SK-N-SH treated with all-trans-retinoic acid at 6 μM for 48 hours (cell line): ENCODE data around the gene PIR.

Experiments
- ATAC-seq: fragments of 200-7000 bp; cut with Tn5 transposase; 3 replicates; pipeline ENCODE4 v1.9.1; 2020; ENCODE audit warnings: mild to moderate bottlenecking, moderate library complexity
- BACH2 ChIP-seq: fragments of 250-450 bp; sonication (Bioruptor Pico); IDR thresholded peaks from 2 replicates; pipeline ENCODE4 v1.9.0; 2021; ENCODE audit warnings: mild to moderate bottlenecking, borderline replicate concordance
- CREB5 ChIP-seq: fragments of 250-450 bp; sonication (Bioruptor Pico); IDR thresholded peaks from 2 replicates; pipeline ENCODE4 v1.5.1; 2020; ENCODE audit warnings: low read depth, mild to moderate bottlenecking, moderate library complexity
- CSDC2 ChIP-seq: fragments of 250-450 bp; sonication (Bioruptor Pico); IDR thresholded peaks from 2 replicates; pipeline ENCODE4 v1.5.0; 2020; ENCODE audit warnings: mild to moderate bottlenecking, moderate library complexity
- CSRNP3 ChIP-seq: fragments of 250-450 bp; sonication (Bioruptor Pico); IDR thresholded peaks from 2 replicates; pipeline ENCODE4 v1.5.1; 2021; ENCODE audit warnings: mild to moderate bottlenecking, moderate library complexity
- ESRRG ChIP-seq: fragments of 250-450 bp; sonication (Bioruptor Pico); IDR thresholded peaks from 2 replicates; pipeline ENCODE4 v1.6.1; 2021; ENCODE audit warnings: mild to moderate bottlenecking
- ISL1 ChIP-seq: fragments of 250-450 bp; sonication (Bioruptor Pico); IDR thresholded peaks from 2 replicates; pipeline ENCODE4 v2.1.2; 2022; ENCODE audit warnings: mild to moderate bottlenecking, moderate library complexity
- PATZ1 ChIP-seq: fragments of 250-450 bp; sonication (Bioruptor Pico); IDR thresholded peaks from 2 replicates; pipeline ENCODE4 v1.8.0; 2020; ENCODE audit warnings: mild to moderate bottlenecking, moderate library complexity, borderline replicate concordance
- POU6F1 ChIP-seq: fragments of 250-450 bp; sonication (Bioruptor Pico); IDR thresholded peaks from 2 replicates; pipeline ENCODE4 v1.8.0; 2021; ENCODE audit warnings: low read depth, mild to moderate bottlenecking, moderate library complexity, borderline replicate concordance
- SNAI2 ChIP-seq: fragments of 250-450 bp; sonication (Bioruptor Pico); IDR thresholded peaks from 2 replicates; pipeline ENCODE4 v1.5.0; 2020; ENCODE audit warnings: mild to moderate bottlenecking, moderate library complexity
- TCF4 ChIP-seq: fragments of 250-450 bp; sonication (Bioruptor Pico); IDR thresholded peaks from 2 replicates; pipeline ENCODE4 v1.8.0; 2021; ENCODE audit warnings: mild to moderate bottlenecking, moderate library complexity, borderline replicate concordance
- TOX ChIP-seq: fragments of 250-450 bp; sonication (Bioruptor Pico); IDR thresholded peaks from 2 replicates; pipeline ENCODE4 v1.8.0; 2021; ENCODE audit warnings: mild to moderate bottlenecking, moderate library complexity, borderline replicate concordance
- TSHZ2 ChIP-seq: fragments of 250-450 bp; sonication (Bioruptor Pico); IDR thresholded peaks from 2 replicates; pipeline ENCODE4 v1.5.0; 2020; ENCODE audit warnings: mild to moderate bottlenecking, moderate library complexity
- ZFP3 ChIP-seq: fragments of 250-450 bp; sonication (Bioruptor Pico); IDR thresholded peaks from 2 replicates; pipeline ENCODE4 v1.5.0; 2020; ENCODE audit warnings: mild to moderate bottlenecking, moderate library complexity
- ZFP30 ChIP-seq: fragments of 450-650 bp; formaldehyde crosslinking; IDR thresholded peaks from 2 replicates; pipeline ENCODE4 v1.5.0; 2022; ENCODE audit warnings: mild to moderate bottlenecking, moderate library complexity
- ZNF565 ChIP-seq: fragments of 450-650 bp; formaldehyde crosslinking; conservative IDR thresholded peaks from 2 replicates; pipeline ENCODE4 v1.5.0; 2020; ENCODE audit warnings: low read depth, mild to moderate bottlenecking, moderate library complexity
- ZNF70 ChIP-seq: fragments of 450-650 bp; formaldehyde crosslinking; IDR thresholded peaks from 2 replicates; pipeline ENCODE4 v1.5.0; 2020; ENCODE audit warnings: mild to moderate bottlenecking, moderate library complexity
- ZNF8 ChIP-seq: fragments of 450-650 bp; formaldehyde crosslinking; IDR thresholded peaks from 2 replicates; pipeline ENCODE4 v1.5.0; 2020; ENCODE audit warnings: mild to moderate bottlenecking, moderate library complexity

Gene PIR

GRCh38 chrX:15464704-15465103, 28.4 kb downstream of the PIR start:
- peak; percentile 40 for ATAC-seq
- no peak for TF ChIP-seq ESRRG
- no peak for TF ChIP-seq ISL1 (CRISPR knock-in tag)
- no peak for TF ChIP-seq CSRNP3
- no peak for TF ChIP-seq ZFP30 (CRISPR knock-in tag)

GRCh38 chrX:15451913-15452312, 41.2 kb downstream of the PIR start:
- TF ChIP-seq ISL1 (CRISPR knock-in tag) = peak; percentile 34; the same call in 1 of the 2 replicates
- no peak for TF ChIP-seq SNAI2
- peak; percentile 61 for ATAC-seq

- TF ChIP-seq CSRNP3 (no peak), ZNF565 (no peak), ZNF70 (no peak), ZFP30 (CRISPR knock-in tag) (no peak), PATZ1 (CRISPR knock-in tag) (no peak), ESRRG (no peak), ZNF8 (no peak), TOX (no peak), TSHZ2 (CRISPR knock-in tag) (no peak), CSDC2 (CRISPR knock-in tag) (no peak)
- peak; percentile 64 for ATAC-seq
Measured at GRCh38 chrX:15448010-15448639, 45.0 kb downstream of the PIR start.

GRCh38 chrX:15441464-15441863, 51.7 kb downstream of the PIR start:
- ATAC-seq = no peak
- TF ChIP-seq ZFP3 (no peak), PATZ1 (CRISPR knock-in tag) (no peak), ZNF70 (no peak), POU6F1 (CRISPR knock-in tag) (no peak), CREB5 (CRISPR knock-in tag) (no peak), ISL1 (CRISPR knock-in tag) (no peak), ZNF565 (no peak), TCF4 (no peak), CSDC2 (CRISPR knock-in tag) (no peak), BACH2 (CRISPR knock-in tag) (no peak)
